ENCODE results near the gene IGFBP5.

- TF ChIP-seq, protein P1, sequence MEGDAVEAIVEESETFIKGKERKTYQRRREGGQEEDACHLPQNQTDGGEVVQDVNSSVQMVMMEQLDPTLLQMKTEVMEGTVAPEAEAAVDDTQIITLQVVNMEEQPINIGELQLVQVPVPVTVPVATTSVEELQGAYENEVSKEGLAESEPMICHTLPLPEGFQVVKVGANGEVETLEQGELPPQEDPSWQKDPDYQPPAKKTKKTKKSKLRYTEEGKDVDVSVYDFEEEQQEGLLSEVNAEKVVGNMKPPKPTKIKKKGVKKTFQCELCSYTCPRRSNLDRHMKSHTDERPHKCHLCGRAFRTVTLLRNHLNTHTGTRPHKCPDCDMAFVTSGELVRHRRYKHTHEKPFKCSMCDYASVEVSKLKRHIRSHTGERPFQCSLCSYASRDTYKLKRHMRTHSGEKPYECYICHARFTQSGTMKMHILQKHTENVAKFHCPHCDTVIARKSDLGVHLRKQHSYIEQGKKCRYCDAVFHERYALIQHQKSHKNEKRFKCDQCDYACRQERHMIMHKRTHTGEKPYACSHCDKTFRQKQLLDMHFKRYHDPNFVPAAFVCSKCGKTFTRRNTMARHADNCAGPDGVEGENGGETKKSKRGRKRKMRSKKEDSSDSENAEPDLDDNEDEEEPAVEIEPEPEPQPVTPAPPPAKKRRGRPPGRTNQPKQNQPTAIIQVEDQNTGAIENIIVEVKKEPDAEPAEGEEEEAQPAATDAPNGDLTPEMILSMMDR (IDR thresholded peaks at IDR 0.05) = no peak
- TF ChIP-seq POLR2A (IDR thresholded peaks at IDR 0.05) = no peak
- TF ChIP-seq POLR2AphosphoS5 (IDR thresholded peaks at IDR 0.05) = no peak
- TF ChIP-seq EP300 (IDR thresholded peaks at IDR 0.05) = no peak
These were observed 49.8 kb downstream of the IGFBP5 start for GRCh38 chr2:216645636-216645950.

All from gastroesophageal sphincter (tissue), 3 donors.